ENCODE data around the gene MAP3K5.

MAP3K5 gene

GRCh38 chr6:136749359-136749997, 42.8 kb downstream of the MAP3K5 start:
- no peak for DNase-seq (ENCODE audit: low spot score)

- no peak for DNase-seq (ENCODE audit: low spot score)
Observed at GRCh38 chr6:136747507-136747906, 44.8 kb downstream of the MAP3K5 start.

GRCh38 chr6:136745300-136745699, 47.0 kb downstream of the MAP3K5 start:
- DNase-seq (ENCODE audit: low spot score), result no peak

- DNase-seq (ENCODE audit: low spot score), result no peak
Observed at GRCh38 chr6:136744889-136745288, 47.4 kb downstream of the MAP3K5 start.

- DNase-seq (ENCODE audit: low spot score), result no peak
Observed at GRCh38 chr6:136742125-136742524, 50.2 kb downstream of the MAP3K5 start.

GRCh38 chr6:136740050-136740974, 52.0 kb downstream of the MAP3K5 start:
- no peak for DNase-seq (ENCODE audit: low spot score)

GRCh38 chr6:136739501-136739900, 52.8 kb downstream of the MAP3K5 start:
- DNase-seq (ENCODE audit: low spot score), result no peak

GRCh38 chr6:136739071-136739470, 53.2 kb downstream of the MAP3K5 start:
- DNase-seq (ENCODE audit: low spot score), result no peak

GRCh38 chr6:136738692-136739057, 53.6 kb downstream of the MAP3K5 start:
- DNase-seq (ENCODE audit: low spot score), result no peak

- DNase-seq (ENCODE audit: low spot score), result no peak
Observed at GRCh38 chr6:136737871-136738691, 54.2 kb downstream of the MAP3K5 start.

GRCh38 chr6:136737374-136737844, 54.9 kb downstream of the MAP3K5 start:
- no peak for DNase-seq (ENCODE audit: low spot score)

GRCh38 chr6:136736281-136736960, 55.9 kb downstream of the MAP3K5 start:
- DNase-seq (ENCODE audit: low spot score), result no peak

- DNase-seq (ENCODE audit: low spot score), result no peak
Observed at GRCh38 chr6:136734977-136735376, 57.3 kb downstream of the MAP3K5 start.

GRCh38 chr6:136732889-136733288, 59.4 kb downstream of the MAP3K5 start:
- DNase-seq (ENCODE audit: low spot score), result no peak

GRCh38 chr6:136729832-136730231, 62.4 kb downstream of the MAP3K5 start:
- no peak for DNase-seq (ENCODE audit: low spot score)

GRCh38 chr6:136728976-136729515, 63.2 kb downstream of the MAP3K5 start:
- no peak for DNase-seq (ENCODE audit: low spot score)

GRCh38 chr6:136728033-136728939, 64.0 kb downstream of the MAP3K5 start:
- no peak for DNase-seq (ENCODE audit: low spot score)

- no peak for DNase-seq (ENCODE audit: low spot score)
Observed at GRCh38 chr6:136726837-136727557, 65.3 kb downstream of the MAP3K5 start.

- DNase-seq (ENCODE audit: low spot score), result no peak
Observed at GRCh38 chr6:136725124-136725523, 67.2 kb downstream of the MAP3K5 start.

- DNase-seq (ENCODE audit: low spot score), result no peak
Observed at GRCh38 chr6:136723780-136724179, 68.5 kb downstream of the MAP3K5 start.
